ENCODE results near the gene KCNK6. TPM values are rescaled to one million over a fixed set of nuclear protein-coding genes. Genes with fewer than 3 reads are reported as not detected.

Gene KCNK6
- total and polyA plus RNA-seq, 2 of the 8 experiments (the other 6 are each of a cell fraction or from before 2014, with no cell fraction given) = 10.6 to 13.3 TPM

DNA sequence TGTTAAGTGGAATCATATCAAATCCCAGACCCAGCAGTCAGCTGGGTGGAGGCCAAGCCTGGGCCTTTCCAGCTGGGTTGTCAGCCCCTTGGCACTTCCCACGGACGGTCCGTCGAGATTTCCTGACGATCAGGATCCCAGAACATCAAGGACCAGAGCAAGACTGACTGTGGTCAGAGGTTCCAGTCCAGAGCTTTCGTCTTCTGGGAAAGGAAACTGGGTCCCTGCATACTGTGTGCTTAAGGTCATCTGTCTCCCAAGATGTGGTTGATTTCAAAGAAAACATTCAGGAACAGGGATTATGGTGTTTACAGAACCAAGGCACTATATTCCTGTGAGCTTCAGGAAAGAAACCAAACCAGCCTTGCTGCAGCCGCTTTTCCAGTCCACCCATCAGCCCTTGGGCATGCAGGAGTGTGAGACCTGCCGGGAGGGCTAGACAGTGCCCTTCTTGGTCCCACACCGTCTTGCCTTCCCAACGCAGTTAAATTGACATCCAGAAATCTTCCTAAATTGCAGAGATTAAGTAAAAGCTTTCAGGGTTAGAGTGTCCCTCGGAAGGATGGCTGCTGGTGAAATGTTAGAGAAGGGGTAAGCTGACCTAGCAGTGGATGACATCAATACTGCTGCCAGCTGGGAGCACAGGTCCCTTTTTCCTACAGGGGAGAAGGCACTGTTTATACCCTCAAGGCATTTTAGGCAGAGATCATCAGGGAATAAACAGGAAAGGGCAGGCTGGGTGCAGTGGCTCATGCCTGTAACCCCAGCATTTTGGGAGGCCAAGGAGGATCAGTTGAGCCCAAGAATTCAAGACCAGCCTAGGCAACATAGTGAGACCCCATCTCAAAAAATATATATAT, 20.6 kb upstream of the KCNK6 start (continued):
- TF ChIP-seq, protein P1, sequence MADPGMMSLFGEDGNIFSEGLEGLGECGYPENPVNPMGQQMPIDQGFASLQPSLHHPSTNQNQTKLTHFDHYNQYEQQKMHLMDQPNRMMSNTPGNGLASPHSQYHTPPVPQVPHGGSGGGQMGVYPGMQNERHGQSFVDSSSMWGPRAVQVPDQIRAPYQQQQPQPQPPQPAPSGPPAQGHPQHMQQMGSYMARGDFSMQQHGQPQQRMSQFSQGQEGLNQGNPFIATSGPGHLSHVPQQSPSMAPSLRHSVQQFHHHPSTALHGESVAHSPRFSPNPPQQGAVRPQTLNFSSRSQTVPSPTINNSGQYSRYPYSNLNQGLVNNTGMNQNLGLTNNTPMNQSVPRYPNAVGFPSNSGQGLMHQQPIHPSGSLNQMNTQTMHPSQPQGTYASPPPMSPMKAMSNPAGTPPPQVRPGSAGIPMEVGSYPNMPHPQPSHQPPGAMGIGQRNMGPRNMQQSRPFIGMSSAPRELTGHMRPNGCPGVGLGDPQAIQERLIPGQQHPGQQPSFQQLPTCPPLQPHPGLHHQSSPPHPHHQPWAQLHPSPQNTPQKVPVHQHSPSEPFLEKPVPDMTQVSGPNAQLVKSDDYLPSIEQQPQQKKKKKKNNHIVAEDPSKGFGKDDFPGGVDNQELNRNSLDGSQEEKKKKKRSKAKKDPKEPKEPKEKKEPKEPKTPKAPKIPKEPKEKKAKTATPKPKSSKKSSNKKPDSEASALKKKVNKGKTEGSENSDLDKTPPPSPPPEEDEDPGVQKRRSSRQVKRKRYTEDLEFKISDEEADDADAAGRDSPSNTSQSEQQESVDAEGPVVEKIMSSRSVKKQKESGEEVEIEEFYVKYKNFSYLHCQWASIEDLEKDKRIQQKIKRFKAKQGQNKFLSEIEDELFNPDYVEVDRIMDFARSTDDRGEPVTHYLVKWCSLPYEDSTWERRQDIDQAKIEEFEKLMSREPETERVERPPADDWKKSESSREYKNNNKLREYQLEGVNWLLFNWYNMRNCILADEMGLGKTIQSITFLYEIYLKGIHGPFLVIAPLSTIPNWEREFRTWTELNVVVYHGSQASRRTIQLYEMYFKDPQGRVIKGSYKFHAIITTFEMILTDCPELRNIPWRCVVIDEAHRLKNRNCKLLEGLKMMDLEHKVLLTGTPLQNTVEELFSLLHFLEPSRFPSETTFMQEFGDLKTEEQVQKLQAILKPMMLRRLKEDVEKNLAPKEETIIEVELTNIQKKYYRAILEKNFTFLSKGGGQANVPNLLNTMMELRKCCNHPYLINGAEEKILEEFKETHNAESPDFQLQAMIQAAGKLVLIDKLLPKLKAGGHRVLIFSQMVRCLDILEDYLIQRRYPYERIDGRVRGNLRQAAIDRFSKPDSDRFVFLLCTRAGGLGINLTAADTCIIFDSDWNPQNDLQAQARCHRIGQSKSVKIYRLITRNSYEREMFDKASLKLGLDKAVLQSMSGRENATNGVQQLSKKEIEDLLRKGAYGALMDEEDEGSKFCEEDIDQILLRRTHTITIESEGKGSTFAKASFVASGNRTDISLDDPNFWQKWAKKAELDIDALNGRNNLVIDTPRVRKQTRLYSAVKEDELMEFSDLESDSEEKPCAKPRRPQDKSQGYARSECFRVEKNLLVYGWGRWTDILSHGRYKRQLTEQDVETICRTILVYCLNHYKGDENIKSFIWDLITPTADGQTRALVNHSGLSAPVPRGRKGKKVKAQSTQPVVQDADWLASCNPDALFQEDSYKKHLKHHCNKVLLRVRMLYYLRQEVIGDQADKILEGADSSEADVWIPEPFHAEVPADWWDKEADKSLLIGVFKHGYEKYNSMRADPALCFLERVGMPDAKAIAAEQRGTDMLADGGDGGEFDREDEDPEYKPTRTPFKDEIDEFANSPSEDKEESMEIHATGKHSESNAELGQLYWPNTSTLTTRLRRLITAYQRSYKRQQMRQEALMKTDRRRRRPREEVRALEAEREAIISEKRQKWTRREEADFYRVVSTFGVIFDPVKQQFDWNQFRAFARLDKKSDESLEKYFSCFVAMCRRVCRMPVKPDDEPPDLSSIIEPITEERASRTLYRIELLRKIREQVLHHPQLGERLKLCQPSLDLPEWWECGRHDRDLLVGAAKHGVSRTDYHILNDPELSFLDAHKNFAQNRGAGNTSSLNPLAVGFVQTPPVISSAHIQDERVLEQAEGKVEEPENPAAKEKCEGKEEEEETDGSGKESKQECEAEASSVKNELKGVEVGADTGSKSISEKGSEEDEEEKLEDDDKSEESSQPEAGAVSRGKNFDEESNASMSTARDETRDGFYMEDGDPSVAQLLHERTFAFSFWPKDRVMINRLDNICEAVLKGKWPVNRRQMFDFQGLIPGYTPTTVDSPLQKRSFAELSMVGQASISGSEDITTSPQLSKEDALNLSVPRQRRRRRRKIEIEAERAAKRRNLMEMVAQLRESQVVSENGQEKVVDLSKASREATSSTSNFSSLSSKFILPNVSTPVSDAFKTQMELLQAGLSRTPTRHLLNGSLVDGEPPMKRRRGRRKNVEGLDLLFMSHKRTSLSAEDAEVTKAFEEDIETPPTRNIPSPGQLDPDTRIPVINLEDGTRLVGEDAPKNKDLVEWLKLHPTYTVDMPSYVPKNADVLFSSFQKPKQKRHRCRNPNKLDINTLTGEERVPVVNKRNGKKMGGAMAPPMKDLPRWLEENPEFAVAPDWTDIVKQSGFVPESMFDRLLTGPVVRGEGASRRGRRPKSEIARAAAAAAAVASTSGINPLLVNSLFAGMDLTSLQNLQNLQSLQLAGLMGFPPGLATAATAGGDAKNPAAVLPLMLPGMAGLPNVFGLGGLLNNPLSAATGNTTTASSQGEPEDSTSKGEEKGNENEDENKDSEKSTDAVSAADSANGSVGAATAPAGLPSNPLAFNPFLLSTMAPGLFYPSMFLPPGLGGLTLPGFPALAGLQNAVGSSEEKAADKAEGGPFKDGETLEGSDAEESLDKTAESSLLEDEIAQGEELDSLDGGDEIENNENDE (IDR thresholded peaks at IDR 0.05; ENCODE audit: insufficient replicate concordance, low read length) = no peak
- no peak for TF ChIP-seq RFX5 (IDR thresholded peaks at IDR 0.05; ENCODE audit: borderline replicate concordance, low read depth, low read length)
- TF ChIP-seq SAP30 (IDR thresholded peaks at IDR 0.05; ENCODE audit: insufficient read depth, insufficient replicate concordance, low read length) = no peak

All from H1 (cell line).